ELF-1 (cell line): Measurements from ENCODE around the gene CAPZA3.
"Not testable (repeated sequence)": the region's sequence is repeated elsewhere in the genome, so short reads cannot be mapped to it uniquely, and the experiment has no call there.

Source experiments
- DNase-seq: peaks from one replicate; pipeline ENCODE4 v3.0.0-alpha.2; 2016; ENCODE audit warnings: low read depth, low spot score

CAPZA3 gene, protein sequence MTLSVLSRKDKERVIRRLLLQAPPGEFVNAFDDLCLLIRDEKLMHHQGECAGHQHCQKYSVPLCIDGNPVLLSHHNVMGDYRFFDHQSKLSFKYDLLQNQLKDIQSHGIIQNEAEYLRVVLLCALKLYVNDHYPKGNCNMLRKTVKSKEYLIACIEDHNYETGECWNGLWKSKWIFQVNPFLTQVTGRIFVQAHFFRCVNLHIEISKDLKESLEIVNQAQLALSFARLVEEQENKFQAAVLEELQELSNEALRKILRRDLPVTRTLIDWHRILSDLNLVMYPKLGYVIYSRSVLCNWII

DNA sequence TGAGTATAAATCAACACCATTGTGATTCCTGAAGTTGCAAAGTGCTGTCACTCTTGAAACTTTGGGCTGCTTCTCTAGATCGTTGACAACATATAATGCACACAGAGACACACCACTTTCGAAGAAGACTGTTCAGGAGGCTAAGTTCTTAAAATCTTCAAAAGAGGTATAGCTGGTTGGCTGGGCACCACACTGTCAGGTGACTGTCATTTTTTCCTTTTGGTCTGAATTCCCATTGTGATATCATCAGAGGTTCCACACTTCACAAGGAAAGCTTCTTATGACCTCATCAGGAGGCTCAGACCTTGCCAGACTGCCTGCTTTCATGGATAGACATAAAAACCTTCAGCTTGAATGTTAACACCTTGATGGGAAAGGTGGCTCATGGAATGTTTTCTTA is at the start of gene CAPZA3, which contains the start of gene PLCZ1:
Gene CAPZA3, plus strand, starts transcription at position 301 of the 400 bp plus-strand sequence. CDS start 150 bp downstream, outside the sequence.
Gene PLCZ1, minus strand, starts transcription at position 194 of the 400 bp plus-strand sequence. CDS start 641 bp downstream, outside the sequence.
- DNase-seq: no peak

DNA sequence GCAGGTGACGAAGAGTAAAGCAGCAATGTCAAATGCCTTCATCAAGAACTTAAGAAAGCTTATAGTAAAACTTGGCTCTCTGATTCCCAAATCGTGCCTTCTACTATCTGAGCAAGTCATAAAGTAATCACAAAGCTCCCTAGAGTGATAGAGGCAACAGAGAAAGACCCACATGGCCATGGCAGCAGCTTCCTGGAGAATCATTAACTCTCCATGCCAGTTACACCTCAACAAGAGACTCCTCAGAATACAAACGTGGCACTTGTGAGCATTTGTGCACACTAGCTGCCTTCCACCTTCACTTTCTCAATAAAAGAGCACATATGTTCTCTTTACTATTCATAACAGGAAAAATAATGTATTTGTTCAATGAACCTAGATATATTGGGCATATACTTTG is 48.1 kb upstream of the CAPZA3 start:
- DNase-seq: no peak

DNA sequence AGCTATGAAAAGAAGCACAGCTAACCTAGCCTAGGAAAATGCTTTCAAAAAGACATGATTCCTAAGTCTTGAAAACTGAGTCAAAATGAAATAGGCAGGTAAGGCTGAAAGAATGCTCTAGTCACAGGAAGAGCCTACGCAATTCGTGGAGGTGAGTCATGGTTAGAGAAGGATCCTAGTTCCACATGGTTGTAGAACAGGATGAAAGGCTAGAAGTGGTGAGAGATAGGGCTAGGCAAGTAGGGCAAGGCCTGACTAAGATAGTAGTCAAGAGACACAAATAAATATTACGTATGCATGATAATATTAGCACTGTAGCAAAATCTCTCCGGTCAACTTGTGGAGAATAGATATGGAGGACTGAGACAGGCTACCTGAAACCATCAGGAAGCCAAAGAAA is 47.3 kb upstream of the CAPZA3 start:
- no peak for DNase-seq

DNA sequence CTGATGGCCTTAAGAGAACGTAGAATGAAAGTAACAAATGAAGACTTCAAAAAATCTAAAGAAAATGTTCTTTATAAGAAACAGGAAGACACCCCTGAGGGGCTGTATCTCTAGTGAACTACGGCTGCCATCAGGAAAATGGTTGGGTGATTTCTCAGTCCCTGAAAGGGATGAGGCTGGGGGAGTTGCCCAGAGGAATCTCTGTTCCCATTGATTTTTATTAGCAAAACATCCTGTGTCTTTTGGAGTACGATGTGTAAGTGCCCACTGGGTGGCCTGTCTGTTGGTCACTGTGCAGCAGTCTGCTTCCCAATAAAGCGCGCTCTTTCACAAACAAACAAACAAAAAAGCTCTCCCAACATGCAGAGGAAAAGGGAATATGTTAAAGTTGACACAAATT is 43.9 kb upstream of the CAPZA3 start:
- DNase-seq: not testable (repeated sequence)

DNA sequence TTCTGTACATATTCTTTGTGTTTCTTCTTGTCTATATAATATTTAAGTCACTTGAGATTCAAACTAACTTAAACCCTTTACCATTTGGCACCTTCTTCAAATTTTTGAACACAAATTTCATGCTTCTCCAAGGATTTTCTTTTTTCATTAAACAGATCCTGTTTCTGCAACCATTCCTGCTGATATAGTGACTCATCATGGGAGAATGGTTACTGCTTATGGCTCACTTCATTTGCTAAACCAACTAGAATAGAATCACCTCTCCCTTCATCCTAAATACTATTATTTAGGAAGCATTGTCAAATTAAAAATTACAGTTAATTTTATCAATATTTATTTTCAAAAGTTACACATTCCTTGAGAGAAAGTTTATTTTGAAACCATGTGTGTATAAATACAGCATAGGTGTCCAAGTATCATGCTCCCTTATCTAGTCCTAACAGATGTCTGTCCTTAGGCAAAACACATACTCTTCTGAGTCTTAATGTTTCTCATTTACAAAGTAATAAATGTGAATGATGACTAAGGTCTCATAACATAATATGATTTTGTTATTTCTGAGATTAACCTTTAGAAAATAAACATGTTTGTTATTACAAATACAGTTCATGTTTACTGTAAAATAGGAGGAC is 40.8 kb upstream of the CAPZA3 start:
- no peak for DNase-seq

DNA sequence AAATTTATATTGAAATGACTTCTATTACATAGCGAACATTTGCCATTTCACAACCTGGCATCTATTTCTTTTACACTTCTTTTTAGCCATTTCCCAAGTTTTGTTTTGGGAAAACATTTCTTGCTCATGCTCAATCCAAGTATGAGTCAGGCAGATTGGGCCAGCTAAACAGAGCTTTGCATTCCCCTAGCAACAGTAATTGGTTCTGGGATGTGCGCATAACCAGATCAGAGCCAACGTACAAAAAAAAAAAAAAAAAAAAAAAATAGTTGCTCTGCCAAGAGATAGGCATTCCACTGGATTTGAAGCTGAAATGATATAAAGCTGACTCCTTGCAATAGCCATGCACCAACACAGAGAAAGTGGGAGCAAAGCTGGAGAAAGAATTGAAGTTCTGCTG is 37.6 kb upstream of the CAPZA3 start:
- DNase-seq: no peak

DNA sequence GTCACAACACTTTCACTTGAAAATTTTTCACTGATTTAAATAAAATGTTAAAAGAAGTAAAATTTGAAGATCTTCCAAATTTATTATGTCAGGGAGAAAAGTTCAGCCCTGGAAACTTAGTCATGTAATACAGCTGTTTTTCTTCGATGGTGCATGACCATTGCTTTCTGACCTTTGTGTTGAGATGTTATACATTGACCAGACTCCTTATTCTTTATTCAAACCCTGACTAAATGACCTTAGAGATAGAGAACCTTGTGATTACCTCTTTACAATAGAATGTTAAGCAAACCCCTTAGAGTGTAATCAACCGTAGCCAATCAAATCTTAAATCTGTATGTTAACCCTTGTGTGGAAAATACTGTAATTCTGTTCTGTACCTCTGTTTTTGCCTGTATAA is 34.6 kb upstream of the CAPZA3 start:
- DNase-seq: no peak

DNA sequence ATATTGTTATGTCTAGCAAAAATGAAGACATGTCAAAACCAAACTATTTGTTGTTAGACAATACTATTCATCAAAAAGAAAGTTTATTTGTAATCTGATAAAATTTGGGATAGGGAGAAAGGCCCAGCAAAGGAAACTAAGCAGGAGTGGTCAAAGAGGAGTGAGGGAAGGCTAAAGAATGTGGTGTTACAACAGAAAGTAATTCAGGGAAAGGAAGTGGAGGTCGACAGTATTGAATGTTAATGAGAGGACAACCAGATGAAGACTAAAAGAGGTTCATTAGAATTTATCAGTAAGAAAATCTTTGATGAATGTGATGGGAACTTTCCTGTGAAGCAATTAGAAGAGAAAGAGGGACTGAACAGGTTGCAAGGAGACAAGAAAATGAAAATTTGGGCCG is 34.0 kb upstream of the CAPZA3 start:
- no peak for DNase-seq

DNA sequence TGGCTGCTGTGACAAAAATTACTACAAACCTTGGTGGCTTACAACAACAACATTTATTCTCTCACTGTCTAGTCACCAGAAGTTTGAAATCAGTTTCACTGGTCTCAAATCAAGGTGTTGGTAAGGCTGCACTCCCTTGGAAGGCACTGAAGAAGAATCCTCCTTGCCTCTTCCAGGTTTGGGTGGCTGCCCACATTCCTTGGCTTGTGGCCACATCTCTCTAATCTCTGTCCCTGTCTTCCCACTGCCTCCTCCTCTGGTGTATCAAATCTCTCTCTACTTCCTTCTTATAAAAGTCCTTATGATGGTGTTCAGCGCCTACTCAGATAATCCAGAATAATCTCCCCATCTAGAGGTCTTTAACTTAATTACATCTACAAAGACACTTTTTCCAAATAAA is 31.1 kb upstream of the CAPZA3 start:
- DNase-seq: no peak

DNA sequence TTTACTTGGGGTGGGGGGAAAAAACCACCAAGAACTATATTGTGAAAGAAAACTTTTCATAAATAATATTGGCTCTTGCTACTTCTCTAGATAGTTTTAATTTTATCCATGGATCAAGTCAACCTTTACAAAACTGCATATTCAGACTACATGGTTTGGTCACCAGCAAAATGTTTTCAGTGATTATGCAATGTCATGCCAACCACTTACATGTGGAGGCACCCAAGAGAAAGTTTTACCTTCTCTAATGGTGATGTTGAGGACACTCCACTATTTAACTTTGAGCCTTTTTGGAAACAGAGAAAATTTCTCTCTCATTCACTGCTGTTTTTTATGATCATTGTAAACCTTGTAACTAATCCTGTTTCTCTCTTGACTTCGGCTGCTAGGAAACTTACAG is 21.7 kb upstream of the CAPZA3 start:
- DNase-seq: no peak

DNA sequence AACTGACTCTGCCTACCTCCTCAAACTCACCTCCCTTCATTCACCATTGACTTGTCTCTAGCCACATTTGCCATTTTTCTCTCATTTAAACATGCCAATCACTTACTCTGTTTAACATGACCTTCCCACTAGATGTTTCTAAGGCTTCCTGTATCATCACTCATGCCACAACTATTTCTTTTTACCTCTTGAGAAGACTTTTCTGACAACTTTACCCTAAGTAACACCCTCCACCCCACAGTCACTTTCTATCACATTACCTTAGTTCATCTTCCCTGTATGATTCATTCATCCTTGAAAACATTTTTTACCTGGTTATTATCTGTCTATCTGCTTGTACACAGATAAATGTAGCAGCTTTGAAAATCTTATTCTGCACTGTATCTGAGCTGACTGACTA is 19.5 kb upstream of the CAPZA3 start:
- DNase-seq: no peak

DNA sequence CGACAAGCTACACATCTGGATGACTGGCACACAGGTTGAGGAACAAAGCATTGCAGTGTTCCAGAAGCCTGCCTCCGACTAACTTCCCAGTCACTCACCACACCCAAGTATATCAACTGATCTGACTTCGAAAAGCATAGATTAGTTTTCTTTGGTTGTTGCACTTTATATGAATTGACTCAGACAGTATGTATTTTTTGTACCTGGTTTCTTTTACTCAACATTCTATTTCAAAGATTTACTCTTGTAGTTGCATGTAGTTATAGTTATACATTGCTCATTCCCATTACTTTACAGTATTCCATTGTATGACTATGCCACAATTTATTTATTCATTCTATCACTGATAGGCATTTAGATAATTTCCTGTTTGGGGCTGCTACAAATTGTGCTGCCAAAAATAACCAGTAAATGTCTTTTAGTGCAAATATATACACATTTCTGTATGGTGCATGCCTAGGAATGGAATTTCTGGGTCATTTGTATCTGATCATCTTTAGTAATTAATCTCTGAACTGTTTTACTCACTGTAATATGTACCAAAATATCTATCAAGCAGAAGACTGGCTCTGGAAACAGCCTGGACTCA is 17.9 kb upstream of the CAPZA3 start:
- no peak for DNase-seq

DNA sequence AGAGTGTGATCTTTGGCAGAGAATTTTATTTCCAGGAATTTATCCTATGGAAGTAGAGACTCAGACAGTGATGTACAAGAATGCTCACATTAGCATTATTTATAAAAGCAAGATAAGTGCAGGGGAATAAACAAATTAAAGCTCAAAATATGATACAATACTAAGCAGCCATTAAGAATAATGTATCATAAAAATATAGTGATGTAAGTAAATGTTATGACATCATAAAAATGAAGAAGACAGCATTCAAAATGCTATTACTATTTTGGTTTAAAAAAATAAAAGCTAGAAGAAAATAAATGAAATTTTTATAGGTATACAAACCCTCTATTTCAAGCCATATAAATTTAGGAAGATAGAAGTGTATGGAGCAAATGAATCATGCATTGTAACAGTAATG is 17.2 kb upstream of the CAPZA3 start:
- no peak for DNase-seq

DNA sequence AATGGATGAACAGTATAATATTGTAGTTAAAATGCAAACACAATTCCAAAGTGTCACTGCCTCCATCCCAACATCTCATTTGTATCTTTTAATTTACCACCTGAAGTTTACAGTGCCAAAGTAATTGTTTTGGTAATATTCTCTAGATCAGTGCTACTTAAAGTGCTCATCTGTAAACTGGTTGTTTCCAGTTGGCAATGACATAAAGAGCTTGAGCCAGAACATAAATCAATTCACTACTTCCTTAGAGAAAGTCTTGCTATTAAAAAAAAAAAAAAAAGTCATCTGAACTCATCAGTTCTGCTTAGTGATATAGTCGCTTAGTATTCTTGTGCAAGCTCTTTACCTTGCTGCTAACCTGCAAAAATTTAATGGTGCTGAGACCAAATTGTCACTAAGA is 16.5 kb upstream of the CAPZA3 start:
- no peak for DNase-seq

DNA sequence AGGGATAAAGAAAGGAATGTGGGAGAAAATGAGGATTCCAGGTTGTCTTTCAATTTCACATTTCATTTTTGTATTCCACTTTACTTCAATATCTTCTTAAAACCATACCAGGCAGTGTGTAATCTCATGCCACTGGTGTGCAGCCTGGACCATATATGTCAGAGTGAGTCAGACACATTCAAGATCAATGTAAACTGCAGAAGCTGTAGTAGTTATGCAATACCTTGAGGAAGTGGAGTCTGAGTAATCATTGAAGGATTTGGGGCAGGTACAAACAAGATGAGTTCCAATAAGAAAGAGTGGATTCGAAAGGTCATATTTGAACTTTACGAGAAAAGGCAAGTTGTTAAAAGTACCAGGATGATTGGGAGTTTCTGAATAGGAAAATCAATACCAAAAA is 14.2 kb upstream of the CAPZA3 start:
- no peak for DNase-seq

DNA sequence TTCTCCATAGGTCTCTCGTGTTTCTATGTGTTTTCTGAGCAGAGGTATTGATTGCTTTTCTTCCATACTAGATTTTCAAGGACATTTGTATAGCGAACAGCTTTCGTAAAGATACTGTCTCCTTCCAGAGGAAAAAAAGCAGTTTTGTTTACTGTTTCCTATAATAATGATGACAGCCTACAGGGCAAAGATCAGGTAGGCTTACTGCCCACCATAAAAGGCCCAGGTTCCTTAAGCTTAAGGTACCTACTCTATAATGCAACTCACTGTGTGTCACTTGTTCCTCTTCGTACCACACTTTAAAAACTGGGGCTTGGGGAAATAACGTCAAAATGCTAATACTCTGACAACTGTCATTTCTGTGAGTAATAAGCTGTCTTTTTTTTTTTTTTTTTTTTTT is 6.8 kb upstream of the CAPZA3 start:
- DNase-seq: no peak

DNA sequence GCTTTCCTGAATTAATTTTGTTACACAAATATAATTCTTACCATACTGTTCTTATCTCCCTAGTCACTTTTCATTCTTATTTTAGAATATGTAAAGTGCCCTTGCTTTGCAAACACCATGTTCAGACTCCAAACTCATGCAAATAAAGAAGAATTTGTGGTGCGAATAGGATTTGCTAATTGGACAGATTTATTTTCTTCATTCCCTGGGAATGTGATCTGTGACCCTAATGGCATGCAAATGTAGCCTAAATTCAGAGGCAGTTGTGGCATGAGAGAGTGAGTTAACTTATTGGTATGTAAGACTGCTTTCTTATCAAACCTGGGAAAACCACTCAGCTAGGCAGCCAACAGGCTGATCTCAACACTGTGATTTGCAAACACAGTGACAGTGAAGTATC is 10.0 kb downstream of the CAPZA3 start:
- DNase-seq: peak; percentile 6

DNA sequence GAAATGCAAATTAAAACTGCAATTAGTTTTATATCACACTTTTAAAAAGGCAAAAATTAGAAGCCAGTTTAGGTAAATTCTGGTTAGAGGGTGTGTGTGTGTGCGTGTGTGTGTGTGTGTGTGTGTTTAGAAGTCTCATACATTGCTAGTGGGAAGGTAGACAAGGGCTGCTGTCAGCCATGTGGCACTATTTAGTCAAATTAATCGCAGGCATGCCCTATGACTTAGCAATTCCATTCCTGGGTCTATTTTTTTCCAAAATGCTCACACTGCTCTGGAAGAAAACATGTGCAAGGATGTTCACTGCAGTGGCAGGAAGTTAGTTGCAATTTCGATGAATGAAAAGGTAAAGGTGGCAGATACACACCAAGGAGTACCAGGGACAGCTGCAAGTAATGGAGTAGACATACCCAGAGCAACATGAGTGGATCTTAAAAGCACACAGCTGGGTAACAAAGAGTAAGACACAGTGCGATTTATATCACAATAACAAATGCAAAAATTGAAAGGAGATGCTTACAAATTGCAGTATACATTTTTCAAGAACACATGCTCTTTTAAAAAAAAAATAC is 11.6 kb downstream of the CAPZA3 start:
- DNase-seq: no peak

DNA sequence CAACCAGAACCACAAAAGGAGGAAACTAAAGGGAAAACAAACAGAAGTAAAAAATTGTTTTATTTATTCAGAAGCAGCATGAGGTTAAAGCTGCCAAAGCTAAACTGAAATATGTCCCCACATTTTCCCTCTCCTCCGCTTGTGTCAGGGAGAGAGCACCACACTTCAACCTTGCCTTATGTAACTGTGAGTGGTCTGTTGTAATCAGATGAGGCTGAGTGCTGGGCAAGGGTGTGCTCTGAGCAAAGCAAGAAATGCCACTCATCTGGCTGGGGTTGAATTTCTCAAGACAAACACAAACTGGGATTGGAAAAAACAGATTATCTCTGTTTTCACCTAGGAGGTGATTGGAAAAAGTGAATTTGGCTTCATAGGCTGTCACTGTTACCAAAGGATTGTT is 12.2 kb downstream of the CAPZA3 start:
- DNase-seq: no peak

DNA sequence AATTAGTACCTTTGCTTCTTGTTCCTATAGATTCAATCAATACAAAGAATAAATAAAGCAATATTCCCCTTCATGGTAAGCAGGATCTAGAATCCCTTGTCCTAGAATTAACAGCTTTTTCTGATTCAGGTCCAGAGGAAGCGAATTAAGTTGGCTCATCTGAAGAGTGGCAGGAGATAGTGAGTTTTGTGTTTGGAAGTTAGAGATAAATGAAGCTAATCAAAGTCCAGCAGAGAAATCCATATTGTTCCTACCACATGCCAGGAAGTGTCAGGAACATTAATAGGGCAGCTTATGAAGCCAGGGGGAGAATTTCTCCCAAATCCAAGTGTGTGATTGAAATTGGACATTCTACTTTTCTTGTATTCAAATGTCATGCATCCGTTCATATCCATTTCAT is 13.9 kb downstream of the CAPZA3 start:
- no peak for DNase-seq

DNA sequence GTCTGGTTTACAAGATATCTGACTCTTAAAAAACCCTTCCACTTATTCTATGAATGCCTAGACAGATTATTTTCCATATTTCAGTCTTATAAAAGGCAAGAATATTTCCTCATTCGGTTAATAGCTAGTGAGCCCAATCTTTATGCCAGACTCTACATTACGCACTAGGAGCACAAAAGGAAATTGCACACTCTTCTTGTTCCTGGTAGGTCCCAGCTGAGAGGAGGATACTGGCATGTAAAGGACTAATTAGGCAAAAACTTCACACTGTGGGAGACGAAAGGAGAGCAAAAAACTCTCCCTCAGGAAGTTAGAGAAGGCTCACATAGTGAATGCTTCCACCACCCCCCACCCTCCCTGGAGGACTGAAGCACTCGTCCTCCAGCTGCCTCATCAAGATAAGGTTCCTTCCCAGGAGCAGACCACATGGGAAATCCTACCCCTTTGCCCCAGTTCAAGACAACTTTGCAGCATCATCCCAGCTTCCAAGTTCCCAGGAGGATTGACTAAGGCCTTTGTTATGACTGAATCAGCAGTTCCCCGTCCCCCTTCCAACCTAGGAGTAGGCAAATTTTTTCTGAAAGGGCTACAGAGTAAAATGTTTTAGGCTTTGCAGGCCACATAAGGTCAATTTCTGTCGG is 14.5 kb downstream of the CAPZA3 start:
- DNase-seq: peak; percentile 85

DNA sequence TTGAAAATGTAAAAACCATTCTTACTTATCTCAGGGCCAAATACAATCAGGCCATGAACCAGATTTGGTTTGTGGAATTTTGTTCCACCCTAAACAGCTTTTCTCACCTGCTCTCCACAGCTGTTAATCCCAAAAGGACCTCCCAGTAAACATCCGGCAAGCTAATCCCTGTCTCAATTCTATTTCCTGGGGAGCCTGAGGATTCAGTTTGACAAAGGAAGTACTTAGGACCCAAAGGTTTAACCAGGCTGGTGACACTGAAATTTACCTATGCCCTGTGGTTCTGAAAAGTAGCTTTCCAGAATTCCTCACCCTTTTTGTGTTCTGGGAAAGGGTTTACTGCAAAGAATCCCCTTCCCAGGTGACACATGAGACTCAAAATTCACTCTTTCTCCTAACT is 15.0 kb downstream of the CAPZA3 start:
- DNase-seq: peak; percentile 65
